GM23338 (cell line): ENCODE results near the gene SERP2. TPM values are rescaled to one million over a fixed set of nuclear protein-coding genes. Genes with fewer than 3 reads are reported as not detected.
A peak's percentile ranks its signal among the peaks of the same experiment; 100 is the strongest.

Experiments
- ATAC-seq: fragments of 200-7000 bp; cut with Tn5 transposase; 3 replicates; pipeline ENCODE4 v1.9.1; 2020
- DNase-seq: peaks from one replicate; pipeline ENCODE4 v3.0.0-alpha.2; 2015; ENCODE audit warnings: low spot score
- H2AFZ ChIP-seq: fragments of 200-600 bp; sonication (generic); 2 replicates; pipeline ENCODE4 v1.8.0; 2016; ENCODE audit warnings: antibody characterized with exemption, mild to moderate bottlenecking, moderate library complexity
- H3F3A ChIP-seq: fragments of 200-600 bp; sonication (generic); replicated peaks from 2 replicates; pipeline ENCODE4 v1.8.0; 2017; ENCODE audit warnings: antibody characterized with exemption, mixed run types, low read depth
- H3K27ac ChIP-seq: fragments of 200-600 bp; sonication (generic); 2 replicates; pipeline ENCODE4 v1.6.1; 2016; ENCODE audit warnings: low read depth
- H3K27me3 ChIP-seq: fragments of 200-600 bp; sonication (generic); 2 replicates; pipeline ENCODE4 v1.8.0; 2016; ENCODE audit warnings: mild to moderate bottlenecking, mixed run types, moderate library complexity; ENCODE audit not compliant: insufficient read depth
- H3K36me3 ChIP-seq: fragments of 200-600 bp; sonication (generic); 2 replicates; pipeline ENCODE4 v1.8.0; 2016; ENCODE audit warnings: mild to moderate bottlenecking; ENCODE audit not compliant: insufficient read depth
- H3K4me1 ChIP-seq: fragments of 200-600 bp; sonication (generic); 2 replicates; pipeline ENCODE4 v1.8.0; 2016; ENCODE audit warnings: mild to moderate bottlenecking, moderate library complexity; ENCODE audit not compliant: insufficient read depth
- H3K4me2 ChIP-seq: fragments of 200-600 bp; sonication (generic); 2 replicates; pipeline ENCODE4 v1.7.1; 2017; ENCODE audit warnings: mixed run types
- H3K4me3 ChIP-seq: fragments of 200-600 bp; sonication (generic); 2 replicates; pipeline ENCODE4 v1.6.1; 2016; ENCODE audit warnings: mixed run types
- H3K79me2 ChIP-seq: fragments of 200-600 bp; sonication (generic); replicated peaks from 2 replicates; pipeline ENCODE4 v1.8.0; 2017; ENCODE audit warnings: mild to moderate bottlenecking; ENCODE audit not compliant: insufficient read depth
- H3K9me2 ChIP-seq: fragments of 200-600 bp; sonication (generic); 2 replicates; pipeline ENCODE4 v1.8.0; 2017; ENCODE audit not compliant: insufficient read depth
- H4K20me1 ChIP-seq: fragments of 200-600 bp; sonication (generic); replicated peaks from 2 replicates; pipeline ENCODE4 v1.8.0; 2017; ENCODE audit warnings: mild to moderate bottlenecking; ENCODE audit not compliant: insufficient read depth
- H3K27ac Mint-ChIP-seq: 2 replicates; pipeline ENCODE4 v1.8.0; 2020; ENCODE audit warnings: inconsistent platforms, mild to moderate bottlenecking, moderate library complexity, mixed read lengths
- H3K27me3 Mint-ChIP-seq: 3 replicates; pipeline ENCODE4 v1.8.0; 2022; ENCODE audit warnings: low read depth, mild to moderate bottlenecking, moderate library complexity, mixed read lengths, inconsistent platforms; ENCODE audit not compliant: insufficient read depth, poor library complexity
- H3K36me3 Mint-ChIP-seq: 3 replicates; pipeline ENCODE4 v1.8.0; 2021; ENCODE audit warnings: low read depth, mild to moderate bottlenecking, inconsistent platforms, moderate library complexity, mixed read lengths
- H3K4me1 Mint-ChIP-seq: 3 replicates; pipeline ENCODE4 v1.8.0; 2020; ENCODE audit warnings: mild to moderate bottlenecking, inconsistent platforms, mixed read lengths
- H3K4me3 Mint-ChIP-seq: 3 replicates; pipeline ENCODE4 v1.8.0; 2021; ENCODE audit warnings: moderate library complexity, mild to moderate bottlenecking, inconsistent platforms, mixed read lengths
- H3K9me3 Mint-ChIP-seq: 3 replicates; pipeline ENCODE4 v1.8.0; 2020; ENCODE audit warnings: moderate library complexity, mild to moderate bottlenecking, inconsistent platforms, mixed read lengths
- CTCF ChIP-seq, 2 experiments: fragments of 200-600 bp in 1 of 2; sonication (generic) in 1 of 2; conservative IDR thresholded peaks; 2 replicates each; pipeline versions ENCODE4 v1.5.1 to v1.6.1; 2016 to 2017; ENCODE audit warnings: antibody characterized with exemption in 2 of 2, low read depth in 2 of 2, mild to moderate bottlenecking in 2 of 2, moderate library complexity in 1 of 2
- ETS1 ChIP-seq: IDR thresholded peaks from 2 replicates; pipeline ENCODE4 v1.6.1; 2016; ENCODE audit warnings: antibody characterized with exemption
- REST ChIP-seq: IDR thresholded peaks from one replicate; pipeline ENCODE4 v1.6.1; 2018; ENCODE audit warnings: antibody characterized with exemption; ENCODE audit not compliant: unreplicated experiment
- STAT1 ChIP-seq: IDR thresholded peaks from one replicate; pipeline ENCODE4 v1.6.1; 2016; ENCODE audit warnings: antibody characterized with exemption; ENCODE audit not compliant: unreplicated experiment
- ZNF331 ChIP-seq: fragments of 250-450 bp; sonication (Bioruptor Pico); IDR thresholded peaks from 2 replicates; pipeline ENCODE4 v1.5.0; 2020; ENCODE audit warnings: low read depth, mild to moderate bottlenecking, moderate library complexity
- ZNF462 ChIP-seq: fragments of 250-450 bp; sonication (Bioruptor Pico); IDR thresholded peaks from 2 replicates; pipeline ENCODE4 v1.5.0; 2020; ENCODE audit warnings: mild to moderate bottlenecking, moderate library complexity
- polyA plus RNA-seq: library from polyadenylated mRNA; unstranded; fragments of >200 nt; fragmentation: Nextera tagmentation; extraction: Ambion mirVana; gene quantifications from 2 replicates; pipeline ENCODE4 v1.2.1, GENCODE V29; 2016
- total RNA-seq: library from RNA; depleted of rRNA; stranded (reverse); fragments of >200 nt; shearing (Covaris generic); gene quantifications from 2 replicates; pipeline ENCODE4 v1.2.3, GENCODE V29; 2014

The SERP2 gene
- total and polyA plus RNA-seq, 2 experiments from 2014 or later, result 0.59 to 3.4 TPM

- TF ChIP-seq ZNF462 (no peak), REST (no peak)
Measured at GRCh38 chr13:44409595-44409994, 36.0 kb downstream of the SERP2 start (continued).

- H3K9me2 ChIP-seq, result no peaks in the 10 kb centered on the region
- ATAC-seq, result no peak
- H3K36me3 ChIP-seq, result no peaks in the 10 kb centered on the region
- no peak overlapping the region for H3K4me3 Mint-ChIP-seq
- H4K20me1 ChIP-seq, result no peaks in the 10 kb centered on the region
- H3K79me2 ChIP-seq, result no peaks in the 10 kb centered on the region
- H3K27me3 Mint-ChIP-seq, result peaks cover 10% of the 10 kb centered on the region
- H3K27ac ChIP-seq, result no peak overlapping the region
- H3K9me3 Mint-ChIP-seq, result peaks cover 4% of the 10 kb centered on the region
- no peak for DNase-seq
- H3K4me2 ChIP-seq, result no peak overlapping the region
- no peak overlapping the region for H3K27ac Mint-ChIP-seq
- no peak for TF ChIP-seq ETS1
- TF ChIP-seq STAT1, result no peak
- peak in 1 of 2 experiments; percentile 24; a peak in 2 of 4 replicates for TF ChIP-seq CTCF (conservative IDR thresholded peaks at IDR 0.05; ENCODE audit: low read depth in 2 of 2)
- TF ChIP-seq ZNF331 (CRISPR knock-in tag), result no peak
- H3K4me1 ChIP-seq, result peaks cover 32% of the 10 kb centered on the region
- no peaks in the 10 kb centered on the region for H3K27me3 ChIP-seq
- H3K4me1 Mint-ChIP-seq, result peaks cover 42% of the 10 kb centered on the region
- H2AFZ ChIP-seq, result no peak overlapping the region
- 0 out of 2 replicates have a peak, but pooled peaks cover 2% of the 10 kb centered on the region for H3F3A ChIP-seq
- peaks cover 3% of the 10 kb centered on the region; the same call in 1 of the 3 replicates for H3K36me3 Mint-ChIP-seq
- no peak overlapping the region for H3K4me3 ChIP-seq
Measured at GRCh38 chr13:44410328-44410859, 36.8 kb downstream of the SERP2 start.
